Tibial nerve (tissue), 4 donors: Measurements from ENCODE around the gene DDX54. TPM values are rescaled to one million over a fixed set of nuclear protein-coding genes. Genes with fewer than 3 reads are reported as not detected.

Source experiments
- DNase-seq, 2 donors: peaks; one replicate each; pipeline ENCODE4 v3.0.0-alpha.2; 2019; ENCODE audit warnings: low spot score in 2 of 2
- H3K27ac ChIP-seq, 4 donors: fragments of 200-600 bp; sonication (generic) in 3 of 4; one replicate each; pipeline ENCODE4 v1.5.1; 2017 to 2019; ENCODE audit warnings: mild to moderate bottlenecking in 1 of 4
- H3K27me3 ChIP-seq, 2 donors: fragments of 200-600 bp; sonication (generic) in 1 of 2; one replicate each; pipeline versions ENCODE4 v1.5.1 to v1.6.0; 2017 to 2019
- H3K36me3 ChIP-seq, 3 donors: fragments of 200-600 bp; sonication (generic); one replicate each; pipeline ENCODE4 v1.5.1; 2018 to 2019
- H3K4me1 ChIP-seq, 4 donors: fragments of 200-600 bp; sonication (generic) in 3 of 4; one replicate each; pipeline ENCODE4 v1.5.1; 2017 to 2019
- H3K4me3 ChIP-seq, 4 donors: fragments of 200-600 bp; sonication (generic) in 3 of 4; one replicate each; pipeline ENCODE4 v1.5.1; 2017 to 2019; ENCODE audit warnings: mild to moderate bottlenecking in 1 of 4, moderate library complexity in 1 of 4
- H3K9me3 ChIP-seq, 4 donors: fragments of 200-600 bp; sonication (generic) in 3 of 4; one replicate each; pipeline ENCODE4 v1.5.1; 2017 to 2019
- EP300 ChIP-seq, 2 donors: sonication (generic); formaldehyde crosslinking; IDR thresholded peaks; one replicate each; pipeline ENCODE4 v1.6.1; 2017; ENCODE audit warnings: antibody characterized with exemption in 2 of 2, mild to moderate bottlenecking in 1 of 2
- POLR2A ChIP-seq, 2 donors: fragments of 450-650 bp; IDR thresholded peaks; one replicate each; pipeline ENCODE4 v1.6.1; 2017; ENCODE audit warnings: antibody characterized with exemption in 2 of 2, mild to moderate bottlenecking in 2 of 2, moderate library complexity in 2 of 2
- WGBS, 2 donors: methylation state at CpG; one replicate each; pipeline ENCODE4 v1.1.5; 2018; 5-methylcytosine and 5-hydroxymethylcytosine counted together
- total RNA-seq, 4 donors: library from RNA; depleted of rRNA; stranded (reverse); fragments of >200 nt; gene quantifications; one replicate each; pipeline ENCODE4 v1.1.0, GENCODE V29; 2016
- TF ChIP-seq, protein P1 (sequence below), 5 experiments: fragments of 200-600 bp in 3 of 5; fragments of 450-650 bp in 2 of 5; sonication (generic) in 3 of 5; IDR thresholded peaks; one replicate each; pipeline ENCODE4 v1.5.1; 2016 to 2019; ENCODE audit warnings: antibody characterized with exemption in 5 of 5, mild to moderate bottlenecking in 3 of 5, moderate library complexity in 2 of 5

Gene DDX54
- total RNA-seq, 4 donors from 2014 or later = 49.4 to 105 (median 83.0) TPM

DNA sequence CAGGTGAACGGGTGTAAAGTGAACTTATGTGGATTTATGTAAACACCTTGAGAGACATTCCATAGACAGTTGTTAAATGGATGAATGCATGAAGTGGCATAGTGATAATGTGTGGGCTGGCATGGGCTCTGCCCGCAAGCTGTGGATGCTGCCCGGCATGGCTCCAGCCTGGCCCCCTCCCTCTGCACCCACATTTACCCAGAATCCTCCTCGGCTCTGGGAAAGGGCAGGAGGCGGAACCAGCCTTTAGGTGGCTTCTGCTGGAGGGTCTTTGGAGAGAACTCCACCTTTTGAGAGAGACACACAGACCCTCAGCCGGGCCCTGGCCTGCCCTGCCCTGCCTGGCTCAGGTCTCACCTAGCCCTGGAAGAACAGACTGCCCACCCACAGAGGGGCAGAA lies 68.4 kb downstream of the DDX54 start:
- no peak overlapping the region for H3K4me3 ChIP-seq
- TF ChIP-seq POLR2A (IDR thresholded peaks at IDR 0.05) = no peak
- TF ChIP-seq, protein P1, sequence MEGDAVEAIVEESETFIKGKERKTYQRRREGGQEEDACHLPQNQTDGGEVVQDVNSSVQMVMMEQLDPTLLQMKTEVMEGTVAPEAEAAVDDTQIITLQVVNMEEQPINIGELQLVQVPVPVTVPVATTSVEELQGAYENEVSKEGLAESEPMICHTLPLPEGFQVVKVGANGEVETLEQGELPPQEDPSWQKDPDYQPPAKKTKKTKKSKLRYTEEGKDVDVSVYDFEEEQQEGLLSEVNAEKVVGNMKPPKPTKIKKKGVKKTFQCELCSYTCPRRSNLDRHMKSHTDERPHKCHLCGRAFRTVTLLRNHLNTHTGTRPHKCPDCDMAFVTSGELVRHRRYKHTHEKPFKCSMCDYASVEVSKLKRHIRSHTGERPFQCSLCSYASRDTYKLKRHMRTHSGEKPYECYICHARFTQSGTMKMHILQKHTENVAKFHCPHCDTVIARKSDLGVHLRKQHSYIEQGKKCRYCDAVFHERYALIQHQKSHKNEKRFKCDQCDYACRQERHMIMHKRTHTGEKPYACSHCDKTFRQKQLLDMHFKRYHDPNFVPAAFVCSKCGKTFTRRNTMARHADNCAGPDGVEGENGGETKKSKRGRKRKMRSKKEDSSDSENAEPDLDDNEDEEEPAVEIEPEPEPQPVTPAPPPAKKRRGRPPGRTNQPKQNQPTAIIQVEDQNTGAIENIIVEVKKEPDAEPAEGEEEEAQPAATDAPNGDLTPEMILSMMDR (IDR thresholded peaks at IDR 0.05) = no peak
- H3K27me3 ChIP-seq = peaks cover 0 to 10% of the 10 kb centered on the region in 2 donors
- no peaks in the 10 kb centered on the region for H3K9me3 ChIP-seq
- H3K27ac ChIP-seq = no peak overlapping the region
- no peaks in the 10 kb centered on the region for H3K4me1 ChIP-seq
- 36 to 41% methylated on average over 6 of the region's 6 CpGs for WGBS, 2 donors
- H3K36me3 ChIP-seq = no peaks in the 10 kb centered on the region
- no peak for DNase-seq

DNA sequence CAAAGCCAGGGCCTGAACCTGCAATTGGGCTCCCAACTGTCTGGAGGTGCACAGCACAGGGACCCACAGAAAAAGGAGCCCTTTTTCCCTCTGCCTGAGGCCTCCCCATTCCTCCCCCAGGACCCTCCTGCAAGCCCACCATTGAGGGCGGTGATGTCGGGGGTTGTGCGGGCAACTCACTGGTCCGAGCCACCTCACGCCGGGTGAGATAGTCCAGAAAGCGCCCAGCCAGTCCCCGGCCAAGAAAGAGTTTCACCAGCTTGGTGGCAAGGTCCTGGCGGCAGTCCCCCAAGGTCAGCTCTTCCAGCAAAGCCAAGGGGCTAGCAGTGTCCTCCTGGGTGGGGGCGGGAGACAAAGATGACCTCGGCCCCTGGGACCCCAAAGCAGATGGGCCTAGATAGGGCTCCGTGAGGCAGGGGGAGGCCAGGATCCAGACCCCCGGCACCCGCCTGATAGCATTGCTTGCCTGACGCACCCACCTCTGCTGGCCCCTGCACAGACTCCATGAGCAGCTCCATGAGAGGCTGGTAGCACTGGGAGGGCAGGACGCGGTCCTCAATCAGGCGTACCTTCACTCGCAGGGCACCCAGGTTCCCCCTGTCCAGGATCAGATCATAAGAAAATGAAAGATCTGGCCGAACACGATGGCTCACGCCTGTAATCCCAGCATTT lies 69.7 kb downstream of the DDX54 start:
- TF ChIP-seq POLR2A (IDR thresholded peaks at IDR 0.05) (no peak), EP300 (IDR thresholded peaks at IDR 0.05) (no peak)
- TF ChIP-seq, protein P1 (IDR thresholded peaks at IDR 0.05) = no peak
- H3K4me3 ChIP-seq = no peak overlapping the region
- H3K4me1 ChIP-seq = no peaks in the 10 kb centered on the region
- WGBS, 2 donors = 77 to 79% methylated on average over 17 to 22 of the region's 22 CpGs
- H3K27ac ChIP-seq = no peak overlapping the region
- no peaks in the 10 kb centered on the region for H3K9me3 ChIP-seq
- DNase-seq = no peak
- H3K36me3 ChIP-seq = no peaks in the 10 kb centered on the region
- peaks cover 0 to 10% of the 10 kb centered on the region in 2 donors for H3K27me3 ChIP-seq

DNA sequence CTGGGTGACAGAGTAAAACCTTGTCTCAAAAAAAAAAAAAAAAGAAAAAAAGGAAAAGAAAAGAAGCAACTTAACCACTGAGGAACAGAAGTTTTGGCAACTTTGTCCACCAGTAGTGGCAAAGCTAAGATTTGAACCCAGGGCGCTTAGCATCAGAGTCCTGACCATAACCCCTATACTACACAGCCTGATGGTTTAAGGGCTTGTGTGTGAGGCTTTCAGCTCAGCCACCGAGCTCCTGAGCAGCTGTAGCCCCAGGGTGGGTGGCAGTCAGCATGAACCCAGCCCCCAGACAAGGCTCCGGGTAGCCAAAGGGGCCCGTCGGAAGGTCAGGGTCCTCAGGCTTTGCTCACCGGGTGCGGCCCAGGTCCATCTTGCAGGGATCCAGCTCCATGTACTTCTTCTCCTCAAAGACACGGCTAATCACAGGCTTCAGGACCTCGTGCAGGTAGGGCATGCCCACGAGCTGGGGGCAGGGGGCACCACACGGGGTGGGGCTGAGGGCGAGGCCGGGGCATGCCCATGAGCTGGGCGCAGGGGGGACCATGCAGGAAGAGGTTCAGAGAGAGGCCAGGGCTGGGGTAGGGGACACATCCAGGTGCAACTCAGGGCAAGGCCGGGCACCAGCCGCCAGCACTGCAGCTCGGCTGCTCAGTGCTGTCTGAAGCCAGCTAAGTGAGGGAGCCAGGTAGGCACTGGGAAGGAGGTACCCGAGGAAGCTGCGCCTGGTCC lies 70.7 kb downstream of the DDX54 start:
- H3K27me3 ChIP-seq = peaks cover 0 to 1% of the 10 kb centered on the region in 2 donors
- TF ChIP-seq, protein P1 (IDR thresholded peaks at IDR 0.05) = no peak
- TF ChIP-seq EP300 (IDR thresholded peaks at IDR 0.05) = no peak
- no peak for TF ChIP-seq POLR2A (IDR thresholded peaks at IDR 0.05)
- H3K36me3 ChIP-seq = no peaks in the 10 kb centered on the region
- H3K27ac ChIP-seq = no peak overlapping the region
- 84% methylated on average over 13 to 16 of the region's 19 CpGs for WGBS, 2 donors
- no peaks in the 10 kb centered on the region for H3K9me3 ChIP-seq
- H3K4me3 ChIP-seq = no peak overlapping the region
- H3K4me1 ChIP-seq = no peaks in the 10 kb centered on the region
- DNase-seq = no peak

DNA sequence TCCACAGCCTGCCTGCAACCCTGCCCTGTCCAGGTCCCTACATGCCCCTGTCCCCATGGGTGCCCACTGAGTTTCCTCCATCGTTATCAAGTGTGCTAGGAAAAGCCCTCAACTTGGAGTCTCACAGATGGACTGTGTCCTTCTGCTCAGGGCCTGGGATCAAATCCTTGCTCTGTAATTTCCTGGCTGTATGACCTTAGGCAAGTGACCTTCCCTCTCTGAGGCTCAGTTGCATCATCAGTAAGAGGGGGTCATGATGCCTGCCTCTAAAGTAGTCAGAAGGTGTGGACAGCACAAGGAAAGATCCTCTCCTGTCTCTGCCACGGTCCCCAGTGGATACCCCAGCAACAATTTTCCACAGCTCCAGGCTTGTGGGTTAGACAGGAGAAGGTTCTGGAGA lies 71.9 kb downstream of the DDX54 start:
- 78 to 86% methylated on average over 2 of the region's 2 CpGs for WGBS, 2 donors
- no peak overlapping the region for H3K27ac ChIP-seq
- TF ChIP-seq EP300 (IDR thresholded peaks at IDR 0.05) (no peak), POLR2A (IDR thresholded peaks at IDR 0.05) (no peak)
- TF ChIP-seq, protein P1 (IDR thresholded peaks at IDR 0.05) = no peak
- no peaks in the 10 kb centered on the region for H3K27me3 ChIP-seq
- no peak for DNase-seq
- H3K4me1 ChIP-seq = no peaks in the 10 kb centered on the region
- H3K36me3 ChIP-seq = no peaks in the 10 kb centered on the region
- no peak overlapping the region for H3K4me3 ChIP-seq
- no peaks in the 10 kb centered on the region for H3K9me3 ChIP-seq
